DOHH2 (cell line): ENCODE results near the gene GALNT2.

Experiments
- H3F3A ChIP-seq: fragments of 200-600 bp; sonication (generic), shearing (Covaris generic); 2 replicates; pipeline ENCODE4 v1.6.0; 2016; ENCODE audit warnings: antibody characterized with exemption, mild to moderate bottlenecking; ENCODE audit not compliant: control insufficient read depth, insufficient read depth
- H3K27ac ChIP-seq: fragments of 200-600 bp; sonication (generic); 2 replicates; pipeline ENCODE4 v1.5.1; 2014; ENCODE audit warnings: low read depth, mild to moderate bottlenecking, low read length, moderate library complexity
- H3K27me3 ChIP-seq: fragments of 200-600 bp; sonication (generic); 2 replicates; pipeline ENCODE4 v1.6.1; 2014; ENCODE audit warnings: mild to moderate bottlenecking, low read length, mixed read lengths; ENCODE audit not compliant: control insufficient read depth
- H3K36me3 ChIP-seq: fragments of 200-600 bp; sonication (generic); 2 replicates; pipeline ENCODE4 v1.6.1; 2014; ENCODE audit warnings: mild to moderate bottlenecking, low read length, moderate library complexity, mixed read lengths; ENCODE audit not compliant: control insufficient read depth
- H3K4me1 ChIP-seq: fragments of 200-600 bp; sonication (generic); 2 replicates; pipeline ENCODE4 v1.6.1; 2014; ENCODE audit warnings: mild to moderate bottlenecking, low read length, mixed read lengths; ENCODE audit not compliant: control insufficient read depth
- H3K4me2 ChIP-seq: fragments of 200-600 bp; sonication (generic); 2 replicates; pipeline ENCODE4 v1.6.0; 2014; ENCODE audit warnings: mild to moderate bottlenecking, low read length, moderate library complexity
- H3K4me3 ChIP-seq: fragments of 200-600 bp; sonication (generic); 2 replicates; pipeline ENCODE4 v1.5.1; 2014; ENCODE audit warnings: mild to moderate bottlenecking, low read length, mixed read lengths
- H3K79me2 ChIP-seq: fragments of 200-600 bp; sonication (generic); 2 replicates; pipeline ENCODE4 v1.6.1; 2014; ENCODE audit warnings: mild to moderate bottlenecking, low read length, mixed read lengths; ENCODE audit not compliant: control insufficient read depth
- H3K9me2 ChIP-seq: fragments of 200-600 bp; sonication (generic); replicated peaks from 2 replicates; pipeline ENCODE4 v1.6.1; 2014; ENCODE audit warnings: mild to moderate bottlenecking, low read length, mixed read lengths; ENCODE audit not compliant: control insufficient read depth
- H3K9me3 ChIP-seq: fragments of 200-600 bp; sonication (generic); 2 replicates; pipeline ENCODE4 v1.6.1; 2014; ENCODE audit warnings: antibody characterized with exemption, low read length, mixed read lengths; ENCODE audit not compliant: control insufficient read depth, insufficient read depth
- H4K20me1 ChIP-seq: fragments of 200-600 bp; sonication (generic); 2 replicates; pipeline ENCODE4 v1.6.0; 2014; ENCODE audit warnings: low read depth, mild to moderate bottlenecking, antibody characterized with exemption, low read length, moderate library complexity; ENCODE audit not compliant: control insufficient read depth, insufficient read depth
- EZH2phosphoT487 ChIP-seq: fragments of 200-600 bp; sonication (generic); IDR thresholded peaks from 2 replicates; pipeline ENCODE4 v1.6.1; 2017; ENCODE audit warnings: borderline replicate concordance, mild to moderate bottlenecking, antibody characterized with exemption, low read length, moderate library complexity, mixed read lengths
- TF ChIP-seq, protein P1 (sequence below): fragments of 200-600 bp; sonication (generic); IDR thresholded peaks from one replicate; pipeline ENCODE4 v1.5.1; 2014; ENCODE audit warnings: antibody characterized with exemption, mild to moderate bottlenecking, low read depth, low read length; ENCODE audit not compliant: poor library complexity, severe bottlenecking

Gene GALNT2

DNA sequence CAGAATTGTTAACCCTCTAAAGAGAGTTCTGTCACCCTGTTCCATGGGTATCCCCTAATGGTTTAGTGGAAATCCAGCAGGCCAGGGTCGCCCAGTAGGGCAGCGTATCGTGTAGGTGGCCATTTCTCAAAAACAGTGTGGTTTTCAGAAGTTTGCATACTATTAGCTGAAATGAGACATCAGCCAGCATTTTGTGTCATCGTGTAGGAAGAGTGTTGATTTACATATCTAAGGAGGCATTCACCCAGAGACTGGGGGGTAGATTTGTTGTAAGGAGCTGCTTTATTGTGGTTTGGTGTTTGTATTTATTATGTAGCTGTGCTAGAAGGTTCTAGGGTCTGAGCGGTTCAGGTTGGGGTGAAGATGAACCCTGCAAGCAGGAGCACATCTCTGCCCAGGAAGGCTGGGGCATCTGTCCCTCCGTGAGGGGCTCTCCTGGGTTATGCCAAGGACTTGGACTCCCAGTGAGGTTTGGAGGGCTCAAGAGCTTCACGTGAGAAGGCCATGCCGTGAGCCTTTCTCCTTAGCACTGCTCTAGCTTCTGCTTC, 184.7 kb downstream of the GALNT2 start:
- Histone ChIP-seq H3K79me2 (no peaks in the 10 kb centered on the region), H3K36me3 (peaks cover 21% of the 10 kb centered on the region; the same call in 1 of the 2 replicates), H3K27me3 (no peaks in the 10 kb centered on the region), H4K20me1 (no peaks in the 10 kb centered on the region), H3F3A (no peaks in the 10 kb centered on the region), H3K4me1 (peaks cover 3% of the 10 kb centered on the region; the same call in 1 of the 2 replicates), H3K9me2 (no peaks in the 10 kb centered on the region), H3K27ac (no peak overlapping the region), H3K4me3 (no peak overlapping the region), H3K9me3 (no peaks in the 10 kb centered on the region), H3K4me2 (no peak overlapping the region)
- TF ChIP-seq, protein P1, sequence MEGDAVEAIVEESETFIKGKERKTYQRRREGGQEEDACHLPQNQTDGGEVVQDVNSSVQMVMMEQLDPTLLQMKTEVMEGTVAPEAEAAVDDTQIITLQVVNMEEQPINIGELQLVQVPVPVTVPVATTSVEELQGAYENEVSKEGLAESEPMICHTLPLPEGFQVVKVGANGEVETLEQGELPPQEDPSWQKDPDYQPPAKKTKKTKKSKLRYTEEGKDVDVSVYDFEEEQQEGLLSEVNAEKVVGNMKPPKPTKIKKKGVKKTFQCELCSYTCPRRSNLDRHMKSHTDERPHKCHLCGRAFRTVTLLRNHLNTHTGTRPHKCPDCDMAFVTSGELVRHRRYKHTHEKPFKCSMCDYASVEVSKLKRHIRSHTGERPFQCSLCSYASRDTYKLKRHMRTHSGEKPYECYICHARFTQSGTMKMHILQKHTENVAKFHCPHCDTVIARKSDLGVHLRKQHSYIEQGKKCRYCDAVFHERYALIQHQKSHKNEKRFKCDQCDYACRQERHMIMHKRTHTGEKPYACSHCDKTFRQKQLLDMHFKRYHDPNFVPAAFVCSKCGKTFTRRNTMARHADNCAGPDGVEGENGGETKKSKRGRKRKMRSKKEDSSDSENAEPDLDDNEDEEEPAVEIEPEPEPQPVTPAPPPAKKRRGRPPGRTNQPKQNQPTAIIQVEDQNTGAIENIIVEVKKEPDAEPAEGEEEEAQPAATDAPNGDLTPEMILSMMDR, result no peak
- no peak for TF ChIP-seq EZH2phosphoT487

DNA sequence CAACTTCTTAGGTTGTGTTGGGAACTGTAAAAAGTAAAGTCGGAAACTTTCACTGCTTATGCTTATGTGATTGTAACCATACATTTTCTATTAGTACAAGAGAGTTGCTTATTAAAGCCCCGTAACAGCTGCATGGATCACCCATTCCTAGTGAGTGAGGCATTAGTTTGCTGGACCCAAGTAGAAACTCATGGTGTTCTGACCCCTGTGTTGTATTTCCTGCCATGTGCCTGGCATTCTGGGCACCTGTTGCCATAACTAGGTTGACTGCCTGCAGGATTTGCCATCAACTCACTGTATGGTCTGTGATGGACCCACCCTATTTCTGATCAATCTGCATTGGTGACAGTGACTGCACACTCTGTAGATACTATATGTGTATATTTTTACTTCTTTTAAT, 186.1 kb downstream of the GALNT2 start:
- Histone ChIP-seq H3K27me3 (no peaks in the 10 kb centered on the region), H3K9me2 (no peaks in the 10 kb centered on the region), H3K79me2 (no peaks in the 10 kb centered on the region), H3K4me1 (peaks cover 3% of the 10 kb centered on the region; the same call in 1 of the 2 replicates), H3K9me3 (no peaks in the 10 kb centered on the region), H3K36me3 (peaks cover 26% of the 10 kb centered on the region; the same call in 1 of the 2 replicates), H4K20me1 (no peaks in the 10 kb centered on the region), H3K27ac (no peak overlapping the region), H3F3A (no peaks in the 10 kb centered on the region), H3K4me3 (no peak overlapping the region), H3K4me2 (no peak overlapping the region)
- TF ChIP-seq, protein P1, result no peak
- TF ChIP-seq EZH2phosphoT487, result no peak

DNA sequence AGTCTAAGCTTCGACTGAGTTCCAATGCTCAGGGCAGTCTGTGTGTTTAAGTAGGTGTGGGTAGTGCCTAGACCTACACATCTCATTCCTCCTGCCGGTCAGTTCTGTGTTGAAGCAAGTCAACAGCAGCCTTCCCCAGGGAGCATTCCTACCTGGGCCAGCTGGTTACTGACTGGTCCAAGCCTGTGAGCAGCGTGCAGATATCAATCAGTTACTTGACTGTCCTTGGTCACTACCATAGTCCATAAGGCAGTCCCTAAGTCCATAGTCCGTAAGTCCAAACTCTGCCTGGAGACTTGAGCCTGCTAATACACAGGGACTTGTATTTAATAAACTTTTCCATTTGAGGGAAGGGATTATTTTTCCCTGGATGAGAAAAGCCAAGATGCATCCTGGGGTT, 187.2 kb downstream of the GALNT2 start:
- Histone ChIP-seq H4K20me1 (no peaks in the 10 kb centered on the region), H3K9me2 (no peaks in the 10 kb centered on the region), H3K4me2 (no peak overlapping the region), H3K4me1 (peaks cover 3% of the 10 kb centered on the region; the same call in 1 of the 2 replicates), H3K36me3 (peaks cover 30% of the 10 kb centered on the region), H3K79me2 (no peaks in the 10 kb centered on the region), H3K27ac (no peak overlapping the region), H3K4me3 (no peak overlapping the region), H3K27me3 (no peaks in the 10 kb centered on the region), H3K9me3 (no peaks in the 10 kb centered on the region), H3F3A (no peaks in the 10 kb centered on the region)
- TF ChIP-seq, protein P1, result no peak
- TF ChIP-seq EZH2phosphoT487, result no peak
